ENCODE measurements around the gene CTRB2. TPM values are rescaled to one million over a fixed set of nuclear protein-coding genes. Genes with fewer than 3 reads are reported as not detected.

The CTRB2 gene
- total RNA-seq, 1 donor from 2014 or later = not detected

DNA sequence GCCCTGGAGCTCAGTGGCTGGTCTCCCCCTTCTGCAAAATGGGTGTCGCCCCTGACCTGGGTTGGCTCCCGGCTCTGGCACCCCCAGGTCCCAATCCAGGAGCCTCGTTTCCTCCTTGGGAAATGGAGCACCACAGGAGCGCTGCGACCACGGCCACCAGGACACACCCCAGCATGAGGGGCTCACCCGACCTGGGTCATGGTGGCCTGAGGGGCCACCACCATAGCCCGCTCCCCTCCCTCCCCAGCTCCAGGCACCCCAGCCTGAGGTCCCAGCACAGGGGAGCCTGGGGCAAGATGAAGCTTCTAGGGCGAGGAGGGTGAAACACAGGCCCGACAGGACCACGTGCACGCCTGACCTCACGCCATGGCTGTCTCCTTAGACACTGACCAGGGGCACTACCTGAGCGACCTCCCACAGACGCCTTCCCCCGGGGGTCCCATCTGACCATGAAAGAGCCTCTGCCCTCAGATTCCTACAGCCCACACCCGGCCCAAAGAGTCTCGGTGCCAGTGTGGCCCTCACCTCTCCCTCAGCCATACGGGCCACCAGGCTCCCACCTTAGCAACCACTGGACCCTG, 32.7 kb upstream of the CTRB2 start:
- peak overlapping the region in 1 of 2 donors; percentile 19 for H3K4me3 ChIP-seq
- peaks cover 39 to 55% of the 10 kb centered on the region in 2 donors for H3K36me3 ChIP-seq
- TF ChIP-seq, protein P1, sequence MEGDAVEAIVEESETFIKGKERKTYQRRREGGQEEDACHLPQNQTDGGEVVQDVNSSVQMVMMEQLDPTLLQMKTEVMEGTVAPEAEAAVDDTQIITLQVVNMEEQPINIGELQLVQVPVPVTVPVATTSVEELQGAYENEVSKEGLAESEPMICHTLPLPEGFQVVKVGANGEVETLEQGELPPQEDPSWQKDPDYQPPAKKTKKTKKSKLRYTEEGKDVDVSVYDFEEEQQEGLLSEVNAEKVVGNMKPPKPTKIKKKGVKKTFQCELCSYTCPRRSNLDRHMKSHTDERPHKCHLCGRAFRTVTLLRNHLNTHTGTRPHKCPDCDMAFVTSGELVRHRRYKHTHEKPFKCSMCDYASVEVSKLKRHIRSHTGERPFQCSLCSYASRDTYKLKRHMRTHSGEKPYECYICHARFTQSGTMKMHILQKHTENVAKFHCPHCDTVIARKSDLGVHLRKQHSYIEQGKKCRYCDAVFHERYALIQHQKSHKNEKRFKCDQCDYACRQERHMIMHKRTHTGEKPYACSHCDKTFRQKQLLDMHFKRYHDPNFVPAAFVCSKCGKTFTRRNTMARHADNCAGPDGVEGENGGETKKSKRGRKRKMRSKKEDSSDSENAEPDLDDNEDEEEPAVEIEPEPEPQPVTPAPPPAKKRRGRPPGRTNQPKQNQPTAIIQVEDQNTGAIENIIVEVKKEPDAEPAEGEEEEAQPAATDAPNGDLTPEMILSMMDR (IDR thresholded peaks at IDR 0.05) = no peak
- intact Hi-C loops (cut with DNase I) = loop anchor here (2.0 kb wide), 1 partner anchor 145 kb away; no protein-coding TSS in a partner anchor
- H3K27me3 ChIP-seq = no peaks in the 10 kb centered on the region
- H3K9me3 ChIP-seq = no peaks in the 10 kb centered on the region
- DNase-seq (ENCODE audit: low spot score in 2 of 2) = no peak
- H3K4me1 ChIP-seq = peaks cover 39 to 81% of the 10 kb centered on the region in 2 donors
- H3K27ac ChIP-seq = peak overlapping the region; percentile 91 to 94

DNA sequence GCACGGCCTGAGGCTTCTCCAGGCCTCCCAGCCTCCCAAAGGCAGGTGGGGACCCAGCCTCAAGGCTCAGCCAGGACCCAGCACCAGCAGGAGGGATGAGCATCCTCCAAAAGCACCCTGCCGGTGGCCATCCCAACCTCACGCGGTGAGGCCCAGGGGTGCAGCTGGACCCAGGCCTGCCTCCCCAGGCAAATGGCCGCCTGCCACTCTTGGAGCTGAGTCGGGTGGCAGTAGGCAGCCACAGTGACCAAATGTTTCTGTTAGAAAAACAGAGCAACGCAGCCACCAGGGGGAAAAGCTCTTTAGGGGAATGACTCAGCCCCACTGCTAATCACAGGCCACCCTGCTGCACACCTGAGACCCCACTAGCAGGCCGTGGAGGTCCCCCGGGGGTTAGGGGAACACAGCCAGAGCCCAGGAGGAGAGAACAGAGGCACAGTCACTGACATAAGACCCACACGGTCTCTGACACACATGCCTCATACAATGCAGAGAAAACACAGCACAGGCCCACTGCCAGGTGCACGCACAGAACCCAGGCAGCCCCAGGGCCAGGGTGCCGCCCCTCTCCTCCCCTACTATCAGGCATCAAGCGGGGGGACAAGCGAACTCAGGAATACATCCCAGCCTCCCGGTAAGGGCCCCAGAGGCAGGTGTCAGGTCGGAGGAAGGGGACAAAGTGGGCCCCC, 32.0 kb upstream of the CTRB2 start:
- intact Hi-C loops (cut with DNase I) = loop anchor here (1.0 to 2.0 kb wide), 3 partner anchors 26 to 163 kb away; no protein-coding TSS in a partner anchor
- Histone ChIP-seq H3K9me3 (no peaks in the 10 kb centered on the region), H3K4me1 (peaks cover 39 to 80% of the 10 kb centered on the region in 2 donors), H3K4me3 (peak overlapping the region in 1 of 2 donors; percentile 19), H3K36me3 (peaks cover 44 to 59% of the 10 kb centered on the region in 2 donors), H3K27ac (peak overlapping the region; percentile 91 to 94), H3K27me3 (no peaks in the 10 kb centered on the region)
- TF ChIP-seq, protein P1 (IDR thresholded peaks at IDR 0.05) = peak in 2 of 3 experiments; percentile 52
- peak; percentile 65 to 90 for DNase-seq (ENCODE audit: low spot score in 2 of 2)

- Histone ChIP-seq H3K36me3 (peaks cover 49 to 64% of the 10 kb centered on the region in 2 donors), H3K4me3 (peak overlapping the region; percentile 18 to 44), H3K27me3 (no peaks in the 10 kb centered on the region), H3K9me3 (no peaks in the 10 kb centered on the region), H3K4me1 (peaks cover 34 to 80% of the 10 kb centered on the region in 2 donors), H3K27ac (peak overlapping the region; percentile 91 to 94)
- intact Hi-C loops (cut with DNase I) = loop anchor here (1.0 to 2.0 kb wide), 3 partner anchors 27 to 164 kb away; no protein-coding TSS in a partner anchor
- DNase-seq (ENCODE audit: low spot score in 2 of 2) = peak; percentile 67 to 96
- TF ChIP-seq, protein P1 (IDR thresholded peaks at IDR 0.05) = peak in 2 of 3 experiments; percentile 10 to 19
Measured at GRCh38 chr16:75238132-75238852, 31.3 kb upstream of the CTRB2 start.

DNA sequence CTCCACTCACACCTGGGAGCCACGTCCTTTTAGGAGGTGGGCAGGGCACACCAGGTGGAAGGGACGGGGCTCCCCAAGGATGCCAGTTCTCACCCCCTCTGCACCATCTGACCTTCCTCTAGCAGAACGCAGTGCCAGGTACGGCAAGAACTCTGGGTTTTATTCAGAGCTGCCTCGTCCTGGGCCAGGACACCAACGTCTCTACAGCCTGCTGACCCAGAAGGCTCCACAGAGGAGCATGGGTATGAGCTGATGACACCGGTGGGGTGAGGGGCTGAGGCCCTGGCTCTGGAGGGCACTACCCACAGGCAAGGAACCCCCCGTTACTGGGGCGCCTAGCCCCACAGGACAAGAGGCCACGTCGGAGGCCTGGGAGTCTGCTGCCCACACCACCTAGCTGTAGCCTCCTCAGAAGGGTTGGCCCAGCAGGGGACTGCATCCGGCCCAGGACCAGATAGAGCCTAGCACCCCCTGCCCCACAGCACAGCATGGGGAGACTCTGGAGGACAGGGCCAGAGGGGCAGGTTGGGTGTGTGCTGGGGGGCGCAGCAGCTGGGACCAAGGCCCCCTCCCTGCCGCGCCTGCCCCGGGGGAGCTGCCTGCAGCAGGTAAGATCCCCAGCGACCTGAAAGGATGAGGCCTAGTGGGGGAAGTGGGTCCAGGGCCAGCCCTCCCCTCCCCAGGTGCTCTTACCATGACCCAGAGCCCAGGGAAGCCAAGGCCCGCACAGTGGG, 30.6 kb upstream of the CTRB2 start:
- H3K4me3 ChIP-seq = peak overlapping the region in 1 of 2 donors; percentile 44
- peak overlapping the region; percentile 91 to 94 for H3K27ac ChIP-seq
- H3K9me3 ChIP-seq = no peaks in the 10 kb centered on the region
- TF ChIP-seq, protein P1 (IDR thresholded peaks at IDR 0.05) = no peak
- intact Hi-C loops (cut with DNase I) = loop anchor here (1.0 to 2.0 kb wide), 3 partner anchors 28 to 165 kb away; no protein-coding TSS in a partner anchor
- peaks cover 30 to 73% of the 10 kb centered on the region in 2 donors for H3K4me1 ChIP-seq
- DNase-seq (ENCODE audit: low spot score in 2 of 2) = no peak
- H3K36me3 ChIP-seq = peaks cover 56 to 65% of the 10 kb centered on the region in 2 donors
- no peaks in the 10 kb centered on the region for H3K27me3 ChIP-seq
